ENCODE measurements around the gene PMPCB.

- TF ChIP-seq CTCF (conservative IDR thresholded peaks at IDR 0.05; ENCODE audit: low read depth, low read length) (peak; percentile 90), EZH2 (IDR thresholded peaks at IDR 0.05; ENCODE audit: borderline replicate concordance, low read depth, low read length, poor library complexity, severe bottlenecking) (no peak)
Observed at GRCh38 chr7:103296901-103297836, at the start of gene PMPCB.

Measured in A673 (cell line).